ENCODE results near the gene ADAM10. TPM values are rescaled to one million over a fixed set of nuclear protein-coding genes. Genes with fewer than 3 reads are reported as not detected.
"Not testable (repeated sequence)": the region's sequence is repeated elsewhere in the genome, so short reads cannot be mapped to it uniquely, and the experiment has no call there.

Gene ADAM10
- total RNA-seq, 4 donors from 2014 or later = 20.1 to 42.5 (median 33.4) TPM

GRCh38 chr15:58605931-58606530 lies 143.5 kb downstream of the ADAM10 start:
- no peaks in the 10 kb centered on the region for H3K4me1 ChIP-seq
- peaks cover 0 to 11% of the 10 kb centered on the region in 2 donors for H3K36me3 ChIP-seq
- H3K4me3 ChIP-seq = no peak overlapping the region
- TF ChIP-seq CTCF (IDR thresholded peaks at IDR 0.05 in 4 of 5, conservative IDR thresholded peaks at IDR 0.05 in 1 of 5) (no peak), POLR2A (IDR thresholded peaks at IDR 0.05) (no peak)
- no peak overlapping the region for H3K27ac ChIP-seq
- H3K27me3 ChIP-seq = no peaks in the 10 kb centered on the region
- in situ Hi-C loops (cut with MboI; ENCODE audit: low sequenced_read_pairs in 4 of 4) (no loop called here), intact Hi-C loops (cut with DNase I; ENCODE audit: low total_unique reads) (no loop called here)
- ATAC-seq = no peak
- no peak for DNase-seq
- H3K9me3 ChIP-seq = no peaks in the 10 kb centered on the region

- no peak for DNase-seq
- ATAC-seq = no peak
- in situ Hi-C loops (cut with MboI; ENCODE audit: low sequenced_read_pairs in 4 of 4) (no loop called here), intact Hi-C loops (cut with DNase I; ENCODE audit: low total_unique reads) (no loop called here)
- Histone ChIP-seq H3K27me3 (no peaks in the 10 kb centered on the region), H3K27ac (no peak overlapping the region), H3K4me3 (no peak overlapping the region), H3K4me1 (no peaks in the 10 kb centered on the region), H3K9me3 (no peaks in the 10 kb centered on the region), H3K36me3 (peaks cover 0 to 3% of the 10 kb centered on the region in 2 donors)
- TF ChIP-seq POLR2A (IDR thresholded peaks at IDR 0.05) = no peak
- TF ChIP-seq CTCF (IDR thresholded peaks at IDR 0.05 in 4 of 5, conservative IDR thresholded peaks at IDR 0.05 in 1 of 5) = no peak
Observed at GRCh38 chr15:58604455-58604923, 145.0 kb downstream of the ADAM10 start.

GRCh38 chr15:58603927-58604326 lies 145.6 kb downstream of the ADAM10 start:
- H3K27me3 ChIP-seq; DNase-seq; H3K27ac ChIP-seq; ATAC-seq; in situ Hi-C loops (cut with MboI; ENCODE audit: low sequenced_read_pairs in 4 of 4); H3K4me1 ChIP-seq; H3K9me3 ChIP-seq; H3K4me3 ChIP-seq; intact Hi-C loops (cut with DNase I; ENCODE audit: low total_unique reads); H3K36me3 ChIP-seq: not testable (repeated sequence)

- no peak for TF ChIP-seq POLR2A (IDR thresholded peaks at IDR 0.05)
- no peaks in the 10 kb centered on the region for H3K9me3 ChIP-seq
- no peak overlapping the region for H3K4me3 ChIP-seq
- no peaks in the 10 kb centered on the region for H3K4me1 ChIP-seq
- DNase-seq (no peak), ATAC-seq (no peak)
- in situ Hi-C loops (cut with MboI; ENCODE audit: low sequenced_read_pairs in 4 of 4) (no loop called here), intact Hi-C loops (cut with DNase I; ENCODE audit: low total_unique reads) (no loop called here)
- H3K36me3 ChIP-seq = no peaks in the 10 kb centered on the region
- no peaks in the 10 kb centered on the region for H3K27me3 ChIP-seq
- H3K27ac ChIP-seq = no peak overlapping the region
Observed at GRCh38 chr15:58602823-58603222, 146.7 kb downstream of the ADAM10 start.

- ATAC-seq = no peak
- in situ Hi-C loops (cut with MboI; ENCODE audit: low sequenced_read_pairs in 4 of 4) (no loop called here), intact Hi-C loops (cut with DNase I; ENCODE audit: low total_unique reads) (no loop called here)
- Histone ChIP-seq H3K27ac (no peak overlapping the region), H3K27me3 (no peaks in the 10 kb centered on the region), H3K9me3 (no peaks in the 10 kb centered on the region), H3K4me1 (no peaks in the 10 kb centered on the region), H3K4me3 (no peak overlapping the region), H3K36me3 (peaks cover 0 to 11% of the 10 kb centered on the region in 2 donors)
- TF ChIP-seq CTCF (IDR thresholded peaks at IDR 0.05 in 4 of 5, conservative IDR thresholded peaks at IDR 0.05 in 1 of 5) (no peak), POLR2A (IDR thresholded peaks at IDR 0.05) (no peak)
- DNase-seq = no peak
Observed at GRCh38 chr15:58598829-58599210, 150.7 kb downstream of the ADAM10 start.
